ENCODE results near the gene NOS1AP.

- no peak for TF ChIP-seq POLR2A (IDR thresholded peaks at IDR 0.05)
- TF ChIP-seq CTCF (IDR thresholded peaks at IDR 0.05) = no peak
- no peak for TF ChIP-seq EP300 (IDR thresholded peaks at IDR 0.05)
These were observed 224.5 kb downstream of the NOS1AP start for GRCh38 chr1:162294015-162294414.

Data from ovary (tissue), 3 donors.